ENCODE data around the gene KNL1.
"Not testable (repeated sequence)": the region's sequence is repeated elsewhere in the genome, so short reads cannot be mapped to it uniquely, and the experiment has no call there.

KNL1 gene, protein sequence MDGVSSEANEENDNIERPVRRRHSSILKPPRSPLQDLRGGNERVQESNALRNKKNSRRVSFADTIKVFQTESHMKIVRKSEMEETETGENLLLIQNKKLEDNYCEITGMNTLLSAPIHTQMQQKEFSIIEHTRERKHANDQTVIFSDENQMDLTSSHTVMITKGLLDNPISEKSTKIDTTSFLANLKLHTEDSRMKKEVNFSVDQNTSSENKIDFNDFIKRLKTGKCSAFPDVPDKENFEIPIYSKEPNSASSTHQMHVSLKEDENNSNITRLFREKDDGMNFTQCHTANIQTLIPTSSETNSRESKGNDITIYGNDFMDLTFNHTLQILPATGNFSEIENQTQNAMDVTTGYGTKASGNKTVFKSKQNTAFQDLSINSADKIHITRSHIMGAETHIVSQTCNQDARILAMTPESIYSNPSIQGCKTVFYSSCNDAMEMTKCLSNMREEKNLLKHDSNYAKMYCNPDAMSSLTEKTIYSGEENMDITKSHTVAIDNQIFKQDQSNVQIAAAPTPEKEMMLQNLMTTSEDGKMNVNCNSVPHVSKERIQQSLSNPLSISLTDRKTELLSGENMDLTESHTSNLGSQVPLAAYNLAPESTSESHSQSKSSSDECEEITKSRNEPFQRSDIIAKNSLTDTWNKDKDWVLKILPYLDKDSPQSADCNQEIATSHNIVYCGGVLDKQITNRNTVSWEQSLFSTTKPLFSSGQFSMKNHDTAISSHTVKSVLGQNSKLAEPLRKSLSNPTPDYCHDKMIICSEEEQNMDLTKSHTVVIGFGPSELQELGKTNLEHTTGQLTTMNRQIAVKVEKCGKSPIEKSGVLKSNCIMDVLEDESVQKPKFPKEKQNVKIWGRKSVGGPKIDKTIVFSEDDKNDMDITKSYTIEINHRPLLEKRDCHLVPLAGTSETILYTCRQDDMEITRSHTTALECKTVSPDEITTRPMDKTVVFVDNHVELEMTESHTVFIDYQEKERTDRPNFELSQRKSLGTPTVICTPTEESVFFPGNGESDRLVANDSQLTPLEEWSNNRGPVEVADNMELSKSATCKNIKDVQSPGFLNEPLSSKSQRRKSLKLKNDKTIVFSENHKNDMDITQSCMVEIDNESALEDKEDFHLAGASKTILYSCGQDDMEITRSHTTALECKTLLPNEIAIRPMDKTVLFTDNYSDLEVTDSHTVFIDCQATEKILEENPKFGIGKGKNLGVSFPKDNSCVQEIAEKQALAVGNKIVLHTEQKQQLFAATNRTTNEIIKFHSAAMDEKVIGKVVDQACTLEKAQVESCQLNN (N-terminal part only)

DNA sequence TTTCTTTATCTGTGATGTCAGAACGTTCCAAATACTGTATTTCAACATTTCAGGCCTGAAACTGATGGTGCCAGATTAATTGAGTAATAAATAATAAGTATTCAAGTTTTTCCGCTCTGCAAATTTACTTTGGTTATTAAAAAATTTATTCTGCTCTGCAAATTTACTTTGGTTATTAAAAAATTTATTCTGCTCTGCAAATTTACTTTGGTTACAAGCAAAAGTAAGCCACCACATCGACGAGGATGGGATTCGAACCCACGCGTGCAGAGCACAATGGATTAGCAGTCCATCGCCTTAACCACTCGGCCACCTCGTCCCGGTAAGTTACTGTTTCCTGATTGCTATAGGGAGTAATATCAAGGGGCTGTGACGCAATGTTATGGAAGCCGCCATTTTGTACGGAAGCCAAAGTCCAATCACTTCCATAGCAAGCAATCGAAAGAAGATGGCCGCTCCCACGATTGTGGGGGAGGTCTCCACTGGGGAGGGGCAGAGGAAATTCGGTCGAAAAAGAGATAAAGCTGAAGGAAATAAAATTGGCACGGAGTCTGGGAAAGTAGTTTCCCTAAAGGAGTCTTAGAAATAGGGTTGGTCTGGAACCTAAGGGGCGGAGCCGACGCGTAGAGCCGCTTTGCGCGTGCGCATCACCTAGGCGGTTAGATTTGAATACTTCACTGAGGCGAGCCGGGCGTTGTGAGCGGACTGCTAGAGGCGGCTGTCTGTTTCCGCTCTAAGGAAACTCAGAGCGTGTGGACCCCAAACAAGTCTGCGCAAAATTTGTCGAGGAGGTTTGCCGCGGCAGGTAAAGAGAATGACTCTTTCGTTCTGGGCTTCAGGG lies at the start of gene KNL1:
KNL1 (plus strand) TSS at position 662 of the 841 bp plus-strand sequence. CDS start 8,683 bp downstream, outside the sequence.
- peak; percentile 78 to 81 for DNase-seq (ENCODE audit: low read depth in 2 of 2)

DNA sequence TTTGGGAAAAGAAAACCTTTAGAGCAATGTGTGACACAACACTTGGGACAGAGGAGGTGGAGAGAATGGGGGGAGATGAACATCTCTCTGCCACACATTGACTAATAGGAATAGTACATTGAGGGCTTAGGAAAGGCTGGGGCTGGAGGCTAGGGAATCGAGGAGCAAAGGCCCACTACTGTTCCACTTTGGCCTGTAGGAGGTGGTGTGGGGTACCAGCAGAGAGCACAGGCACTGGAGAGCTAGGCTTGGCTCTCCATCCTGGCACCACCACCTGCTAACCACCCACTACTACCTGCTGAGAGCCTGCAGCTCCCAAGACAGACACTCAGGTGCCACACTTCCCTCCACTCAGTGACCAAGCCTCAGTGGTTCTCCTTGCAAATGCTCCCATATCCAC lies 48.6 kb upstream of the KNL1 start:
- no peak for DNase-seq (ENCODE audit: low read depth in 2 of 2)

DNA sequence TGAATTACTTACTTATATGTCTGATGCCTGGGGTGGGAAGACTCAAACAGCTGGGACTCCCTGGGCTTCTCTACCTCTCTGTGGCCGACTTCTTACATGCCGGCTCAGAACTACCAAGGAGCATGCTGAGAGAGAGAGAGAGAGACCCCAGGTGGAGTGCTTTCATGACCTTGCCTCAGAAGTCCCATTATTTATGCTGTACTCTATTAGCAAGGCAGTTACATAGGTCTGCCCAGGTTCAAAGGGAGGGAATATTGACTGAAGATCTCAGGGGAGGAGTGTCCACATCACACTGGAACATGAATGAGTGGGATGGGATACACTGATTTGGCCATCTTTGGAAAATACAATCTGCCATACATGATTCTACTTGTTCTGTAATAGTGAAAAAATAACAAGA lies 45.4 kb upstream of the KNL1 start:
- no peak for DNase-seq (ENCODE audit: low read depth in 2 of 2)

DNA sequence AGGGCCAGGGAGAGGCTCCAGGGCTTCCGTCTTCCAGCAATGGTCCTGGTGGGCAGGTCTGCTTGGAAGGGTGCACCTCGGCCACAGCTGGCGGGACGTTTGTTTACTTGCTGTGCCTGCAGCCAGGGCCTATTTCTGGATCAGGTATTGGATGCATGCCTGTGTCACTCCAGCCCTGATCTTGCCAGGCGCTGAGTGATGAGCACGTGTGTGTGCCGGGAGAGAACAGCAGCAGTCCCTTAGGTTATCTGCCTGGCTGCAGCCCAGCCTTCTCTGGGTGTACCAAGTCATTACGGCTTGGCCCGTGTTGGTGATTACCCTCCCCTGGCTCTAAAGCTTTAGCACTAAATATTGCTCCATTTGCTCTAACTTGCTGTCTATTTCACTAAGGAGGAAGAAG lies 44.2 kb upstream of the KNL1 start:
- DNase-seq (ENCODE audit: low read depth in 2 of 2): no peak

DNA sequence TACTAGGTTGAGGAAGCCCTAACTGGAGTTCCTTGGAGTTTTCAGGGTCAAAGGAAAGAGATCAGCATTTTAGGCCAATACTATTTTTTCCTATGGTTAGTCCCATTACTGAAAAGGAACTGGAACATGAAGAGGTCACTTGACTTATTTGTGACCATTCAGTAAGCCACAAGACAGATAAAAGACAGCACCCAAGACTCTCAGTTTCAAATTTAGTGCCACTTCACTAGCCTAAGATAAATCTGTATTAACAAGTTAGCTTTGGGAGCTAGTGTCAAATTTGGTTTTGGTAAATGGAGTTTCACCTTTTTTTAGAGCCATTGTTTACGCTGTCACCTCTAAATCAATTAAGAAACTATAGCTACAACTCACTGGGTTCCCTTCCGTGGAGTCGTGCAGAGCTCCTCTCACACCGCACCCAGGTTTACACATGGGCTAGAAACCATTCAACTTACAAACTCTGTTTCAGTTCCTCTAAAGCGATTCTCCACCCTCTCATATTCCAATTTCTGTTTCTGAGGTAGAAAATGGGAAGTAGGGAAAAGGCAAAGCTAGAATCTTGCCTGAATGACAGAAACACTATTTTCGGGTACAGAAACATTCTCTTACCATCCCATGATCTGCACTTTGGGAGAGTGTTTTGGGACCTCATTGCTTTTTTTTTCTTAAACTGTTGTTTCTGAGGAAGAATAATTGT lies 43.6 kb upstream of the KNL1 start:
- no peak for DNase-seq (ENCODE audit: low read depth in 2 of 2)

DNA sequence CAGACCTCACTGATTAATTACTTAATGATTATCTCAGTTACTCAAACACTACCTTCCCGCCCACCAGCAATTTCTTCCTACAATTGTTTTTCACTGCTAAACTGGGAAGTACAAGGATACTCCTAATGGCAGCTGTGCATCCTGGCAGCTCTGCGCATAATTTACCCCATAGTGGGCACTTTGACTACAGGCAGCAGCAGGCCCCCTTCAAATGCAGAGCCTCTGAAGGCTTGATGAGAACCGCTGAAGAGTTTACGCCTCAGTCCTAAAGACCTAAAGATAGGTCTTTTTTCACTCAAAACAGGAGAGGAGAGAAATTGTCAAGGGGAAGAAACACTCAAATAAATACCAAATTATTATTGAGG lies 39.9 kb upstream of the KNL1 start:
- DNase-seq (ENCODE audit: low read depth in 2 of 2): no peak

DNA sequence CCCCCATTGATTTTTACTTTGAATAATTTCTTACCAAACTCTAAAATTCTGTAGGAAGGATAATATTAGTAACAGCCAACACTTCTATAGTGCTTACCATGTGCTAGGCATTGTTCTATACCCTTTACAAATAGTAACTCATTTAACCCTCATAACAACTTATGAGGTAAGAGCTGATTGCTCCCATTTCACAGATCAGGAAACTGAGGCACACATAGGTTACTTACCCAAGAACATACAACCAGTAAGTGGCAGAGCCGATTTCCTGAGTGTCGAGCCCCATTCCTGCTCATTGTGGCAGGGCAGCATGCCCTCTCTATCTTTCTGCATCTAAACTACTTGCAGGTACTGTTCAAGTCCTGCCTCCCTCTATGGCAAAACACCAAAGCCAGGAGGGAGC lies 38.2 kb upstream of the KNL1 start:
- DNase-seq (ENCODE audit: low read depth in 2 of 2): no peak

DNA sequence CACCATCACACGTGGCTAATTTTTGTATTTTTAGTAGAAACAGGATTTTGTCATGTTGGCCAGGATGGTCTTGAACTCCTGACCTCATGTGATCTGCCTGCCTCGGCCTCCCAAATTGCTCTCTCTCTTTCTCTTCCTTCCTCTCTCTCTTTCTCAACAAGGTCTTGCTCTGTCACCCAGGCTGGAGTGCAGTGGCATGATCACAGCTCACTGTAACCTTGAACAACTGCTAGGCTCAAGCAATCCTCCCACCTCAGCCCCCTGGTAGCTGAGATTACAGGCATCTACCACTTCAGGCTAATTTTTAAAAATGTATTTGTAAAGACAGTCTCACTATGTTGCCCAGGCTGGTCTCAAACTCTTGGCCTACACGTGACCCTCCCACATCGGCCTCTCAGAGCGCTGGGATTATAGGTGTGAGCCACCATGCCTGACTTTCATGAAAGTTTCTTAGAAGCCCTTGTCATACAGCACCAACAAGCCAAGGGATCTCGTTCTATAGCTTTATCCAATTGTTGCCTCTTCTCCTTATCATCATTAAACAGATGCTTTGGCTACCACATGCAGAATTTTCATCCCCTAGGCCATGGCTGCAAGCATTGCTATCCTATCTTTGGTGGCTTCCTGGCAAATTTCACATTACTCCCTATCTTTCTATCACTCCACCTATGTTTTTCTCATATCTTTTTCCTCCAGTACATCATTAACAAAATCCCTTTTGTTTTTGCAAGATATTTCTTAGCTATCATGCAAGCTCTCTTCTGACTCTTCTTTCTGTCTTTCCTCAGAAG lies 34.9 kb upstream of the KNL1 start:
- no peak for DNase-seq (ENCODE audit: low read depth in 2 of 2)

DNA sequence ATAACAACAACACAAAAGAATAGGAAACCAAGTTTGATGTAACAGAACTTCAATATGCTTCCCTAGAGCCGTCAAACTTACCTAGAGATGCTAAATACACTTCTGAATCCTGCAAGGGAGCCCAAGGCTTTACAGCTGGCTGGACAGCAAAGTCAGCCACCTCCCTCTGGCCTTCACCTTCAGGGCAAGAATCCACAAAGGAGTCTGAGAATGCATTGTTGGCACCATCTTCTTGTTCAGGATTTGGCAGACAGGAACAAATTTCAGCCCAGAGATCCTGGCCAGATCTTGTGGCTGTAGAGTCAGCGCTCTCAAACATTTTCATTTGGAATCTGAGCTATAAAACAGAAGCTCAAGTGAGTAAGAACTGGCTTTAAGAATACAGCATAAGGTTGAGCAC lies 31.4 kb upstream of the KNL1 start:
- no peak for DNase-seq (ENCODE audit: low read depth in 2 of 2)

DNA sequence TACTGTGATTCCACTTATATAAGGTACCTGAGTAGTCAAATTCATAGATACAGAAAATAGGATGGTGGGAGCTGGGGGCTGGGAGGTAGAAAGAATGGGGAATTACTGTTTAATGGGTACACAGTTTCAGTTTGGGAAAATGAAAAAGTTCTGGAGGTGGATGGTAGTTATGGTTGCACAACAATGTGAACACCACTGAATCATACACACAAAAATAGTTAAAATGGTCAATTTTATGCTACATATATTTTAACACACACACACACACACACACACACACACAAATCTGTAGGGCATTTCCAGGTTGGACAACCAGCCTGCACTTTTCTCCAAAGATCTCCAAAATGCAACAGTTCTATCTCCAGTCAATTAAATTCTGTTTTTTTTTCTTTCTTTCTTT lies 30.6 kb upstream of the KNL1 start:
- no peak for DNase-seq (ENCODE audit: low read depth in 2 of 2)

DNA sequence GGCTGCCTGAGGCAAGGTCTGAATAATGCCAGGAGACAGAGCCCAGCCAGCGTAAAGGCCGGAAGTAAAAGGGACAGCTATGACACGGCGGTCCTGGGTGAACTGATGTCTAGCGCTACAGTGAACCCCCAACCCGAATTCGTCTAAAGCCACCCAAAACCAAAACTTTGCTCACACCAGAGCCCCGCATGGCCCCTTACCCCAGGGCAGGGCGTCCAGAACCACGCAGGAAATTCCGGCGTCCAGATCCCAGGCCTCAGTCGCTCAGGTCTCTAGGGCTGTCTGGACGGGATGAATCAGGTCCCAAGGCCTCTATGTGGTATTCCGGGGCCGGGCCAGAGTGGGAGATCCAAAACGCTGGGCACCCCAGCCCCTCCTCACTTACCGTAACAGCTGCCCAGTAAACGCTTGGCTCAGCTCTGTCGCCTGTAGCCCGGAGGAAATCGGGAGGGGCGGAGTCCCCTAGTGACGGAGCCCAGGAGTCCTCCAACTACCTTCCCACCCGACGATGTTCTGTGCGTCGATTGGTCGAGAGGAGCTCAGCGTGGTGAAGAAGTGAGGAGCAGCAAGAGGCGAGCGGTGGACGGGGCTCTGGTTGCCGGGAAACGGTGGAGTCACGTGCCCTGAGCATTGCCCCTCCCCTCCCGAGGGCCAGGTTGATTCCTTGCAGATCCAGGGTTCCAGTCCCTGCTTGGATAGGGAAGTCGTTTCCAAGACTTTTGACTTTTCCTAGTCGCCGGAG lies 29.3 kb upstream of the KNL1 start, which contains the start of gene CCDC32:
CCDC32 (minus strand) TSS at position 452 of the 742 bp plus-strand sequence. CDS start 2,027 bp downstream, outside the sequence.
- peak; percentile 95 to 97 for DNase-seq (ENCODE audit: low read depth in 2 of 2)

DNA sequence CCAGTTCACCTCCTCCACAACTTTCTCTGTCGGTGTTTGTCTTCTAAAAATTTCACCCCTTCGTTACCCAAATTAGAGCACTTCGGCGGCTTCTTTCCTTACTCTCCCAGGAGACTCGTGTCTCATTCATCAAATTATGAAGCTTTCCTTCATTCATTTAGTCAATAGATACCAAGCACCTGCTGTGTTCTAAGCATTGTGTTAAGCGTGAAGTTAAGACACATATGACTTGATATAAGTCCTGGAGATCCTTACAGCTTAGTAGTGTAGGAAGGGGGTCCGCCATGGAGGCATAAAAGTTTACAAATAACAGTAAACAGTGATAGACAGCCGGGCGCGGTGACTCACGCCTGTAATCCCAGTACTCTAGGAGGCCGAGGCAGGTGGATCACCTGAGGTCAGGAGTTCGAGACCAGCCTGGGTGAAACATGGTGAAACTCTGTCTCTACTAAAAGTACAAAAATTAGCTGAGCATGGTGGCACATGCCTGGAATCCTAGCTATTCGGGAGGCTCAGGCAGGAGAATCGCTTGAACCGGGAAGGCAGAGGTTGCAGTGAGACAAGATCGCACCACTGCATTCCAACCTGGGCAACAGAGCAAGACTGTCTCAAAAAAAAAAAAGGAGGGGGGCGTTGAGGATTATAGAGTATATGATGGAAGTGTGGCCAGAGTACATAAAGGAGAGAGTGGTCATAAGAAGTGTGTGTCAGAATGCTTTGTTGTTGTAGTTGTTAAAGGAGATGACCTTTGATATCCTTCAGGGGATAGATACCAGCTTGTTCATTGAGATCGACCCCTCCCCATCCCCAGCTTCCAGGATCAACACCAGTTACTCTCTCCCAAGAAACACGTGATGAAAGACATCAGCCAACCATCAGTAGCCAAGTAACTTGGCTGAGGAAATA lies 28.5 kb upstream of the KNL1 start:
- no peak for DNase-seq (ENCODE audit: low read depth in 2 of 2)

DNA sequence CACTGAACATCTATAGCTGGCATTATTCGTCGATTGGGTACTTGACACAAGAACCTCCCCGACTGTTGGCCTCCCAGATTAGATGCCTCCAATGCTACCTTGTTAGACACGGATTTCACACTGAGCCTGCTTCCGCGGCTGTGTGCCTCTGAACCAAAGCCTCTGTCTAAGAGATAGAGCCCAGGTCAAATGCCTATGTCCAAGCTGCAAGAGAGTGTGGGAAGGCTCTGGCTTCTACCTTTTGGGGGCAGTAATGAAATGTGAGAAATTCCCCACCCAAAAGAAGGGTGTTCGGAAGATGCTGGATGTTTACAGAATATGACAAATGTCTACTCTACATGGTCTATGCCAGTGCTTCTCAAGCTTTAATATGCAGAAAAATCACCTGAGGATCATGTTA lies 26.9 kb upstream of the KNL1 start:
- DNase-seq (ENCODE audit: low read depth in 2 of 2): no peak

DNA sequence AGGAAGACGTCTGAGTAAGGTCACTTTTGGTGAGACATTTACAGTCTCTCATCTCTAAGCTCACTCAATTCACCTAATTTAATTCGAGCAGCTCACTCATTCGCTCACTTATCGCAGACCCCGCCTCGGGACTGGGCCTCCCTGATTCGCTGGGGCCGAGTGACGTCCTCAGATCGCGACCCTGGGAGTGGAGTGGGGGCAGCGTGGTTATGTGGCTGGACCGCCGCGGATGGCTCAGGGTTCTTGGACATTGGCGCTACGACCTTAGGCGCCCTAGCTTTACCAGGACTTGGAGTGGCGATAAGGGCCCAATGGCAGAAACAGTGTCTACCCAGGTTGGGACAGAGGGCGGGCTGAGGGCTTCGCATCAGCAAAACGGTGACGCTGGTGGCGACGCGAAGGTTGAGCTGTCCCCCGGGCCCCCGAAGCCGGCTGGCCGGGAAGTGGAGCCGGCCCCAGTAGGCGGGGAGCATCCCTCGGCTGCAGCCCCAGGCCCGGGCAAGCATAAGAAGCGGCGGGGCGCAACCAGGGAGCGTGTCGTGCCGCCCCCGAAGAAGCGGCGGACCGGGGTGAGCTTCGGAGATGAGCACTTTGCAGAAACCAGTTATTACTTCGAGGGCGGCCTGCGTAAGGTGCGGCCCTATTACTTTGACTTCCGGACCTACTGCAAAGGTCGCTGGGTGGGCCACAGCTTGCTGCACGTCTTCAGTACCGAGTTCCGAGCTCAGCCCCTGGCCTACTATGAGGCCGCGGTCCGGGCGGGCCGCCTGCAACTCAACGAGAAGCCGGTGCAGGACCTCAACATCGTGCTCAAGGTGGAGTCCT lies 24.7 kb upstream of the KNL1 start, which contains the start of gene RPUSD2:
RPUSD2 (plus strand) TSS at position 171 of the 825 bp plus-strand sequence; CDS start at position 210, 39 bp downstream.
- DNase-seq (ENCODE audit: low read depth in 2 of 2): peak; percentile 88 to 91

DNA sequence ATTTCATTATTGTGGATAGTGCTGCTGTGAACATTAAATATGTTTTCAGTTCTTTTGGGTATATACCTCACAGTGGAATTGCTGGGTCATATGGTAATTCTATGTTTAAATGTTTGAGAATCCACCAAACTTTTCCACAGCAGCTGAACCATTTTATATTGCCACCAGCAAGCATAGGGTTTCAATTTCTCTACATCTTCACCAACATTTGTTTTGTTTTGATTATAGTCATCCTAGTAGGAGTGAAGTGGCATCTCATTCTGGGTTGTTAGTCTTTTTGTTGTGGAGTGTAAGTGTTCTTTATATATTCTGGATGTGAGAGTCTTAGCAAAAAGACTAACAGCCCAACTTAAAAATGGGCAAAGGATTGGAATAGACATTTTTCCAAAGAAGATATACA lies 18.9 kb upstream of the KNL1 start:
- DNase-seq (ENCODE audit: low read depth in 2 of 2): no peak

DNA sequence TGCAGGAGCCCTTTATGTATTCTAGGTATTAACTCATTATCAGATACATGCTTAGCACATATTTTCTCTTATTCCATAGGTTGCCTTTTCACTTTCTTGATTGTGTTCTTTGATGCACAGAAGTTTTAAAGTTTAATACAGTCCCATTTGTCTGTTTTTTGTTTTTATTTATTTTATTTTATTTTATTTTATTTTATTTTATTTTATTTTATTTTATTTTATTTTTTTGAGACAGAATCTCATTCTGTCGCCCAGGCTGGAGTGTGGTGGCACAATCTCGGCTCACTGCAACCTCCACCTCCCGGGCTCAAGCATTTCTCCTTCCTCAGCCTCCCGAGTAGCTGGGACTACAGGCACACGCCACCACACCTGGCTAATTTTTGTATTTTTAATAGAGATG lies 17.1 kb upstream of the KNL1 start:
- DNase-seq (ENCODE audit: low read depth in 2 of 2): not testable (repeated sequence)

DNA sequence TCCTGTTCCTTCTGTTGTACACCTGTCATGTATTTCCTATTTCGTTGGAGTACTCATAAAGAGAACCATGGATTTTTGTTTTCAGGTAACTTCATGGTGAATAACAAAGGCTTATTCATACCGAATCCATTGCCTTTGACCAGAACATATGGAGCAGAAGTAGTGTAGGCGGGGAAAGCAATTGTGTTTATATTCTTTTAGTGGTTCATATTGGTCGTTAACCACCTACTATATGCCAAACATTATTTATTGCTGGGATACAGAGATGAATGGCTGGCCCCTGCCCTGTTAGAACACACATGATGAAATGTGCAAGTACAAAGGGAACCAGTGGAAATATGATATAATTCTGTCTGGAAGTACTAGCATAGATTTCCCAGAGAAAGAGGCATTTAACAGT lies 15.2 kb upstream of the KNL1 start:
- no peak for DNase-seq (ENCODE audit: low read depth in 2 of 2)
